HL-60 (cell line): ENCODE measurements around the gene SLC6A6.
"Not testable (repeated sequence)": the region's sequence is repeated elsewhere in the genome, so short reads cannot be mapped to it uniquely, and the experiment has no call there.

Source experiments
- GABPA ChIP-seq: IDR thresholded peaks from 2 replicates; pipeline ENCODE4 v1.6.1; 2012; ENCODE audit warnings: low read depth
- POLR2AphosphoS5 ChIP-seq: IDR thresholded peaks from 2 replicates; pipeline ENCODE4 v1.6.1; 2012; ENCODE audit warnings: low read depth
- SPI1 ChIP-seq: IDR thresholded peaks from 2 replicates; pipeline ENCODE4 v1.6.1; 2012; ENCODE audit warnings: low read depth, mild to moderate bottlenecking, borderline replicate concordance
- TF ChIP-seq, protein P1 (sequence below): IDR thresholded peaks from one replicate; pipeline ENCODE4 v1.5.1; 2011; ENCODE audit warnings: low read length, control low read depth, inconsistent platforms; ENCODE audit not compliant: insufficient read depth
- TF ChIP-seq, protein P2 (sequence below): IDR thresholded peaks from 2 replicates; pipeline ENCODE4 v1.6.1; 2012; ENCODE audit warnings: low read depth; ENCODE audit not compliant: insufficient replicate concordance

DNA sequence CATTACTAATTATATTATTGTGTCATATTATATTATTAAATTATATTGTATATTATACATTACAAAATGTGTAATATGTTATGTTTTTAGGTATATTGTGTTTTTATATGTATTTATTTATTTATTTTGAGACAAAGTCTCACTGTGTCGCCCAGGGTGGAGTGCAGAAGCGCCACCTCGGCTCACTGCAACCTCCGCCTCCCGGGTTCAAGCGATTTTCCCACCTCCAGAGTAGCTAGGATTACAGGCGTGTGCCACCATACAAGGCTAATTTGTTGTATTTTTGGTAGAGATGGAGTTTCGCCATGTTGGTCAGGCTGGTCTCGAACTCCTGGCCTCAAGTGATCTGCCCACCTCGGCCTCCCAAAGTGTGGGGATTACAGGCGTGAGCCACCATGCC lies 113.1 kb downstream of the SLC6A6 start:
- not testable (repeated sequence) for TF ChIP-seq SPI1, POLR2AphosphoS5, GABPA
- TF ChIP-seq, protein P1, sequence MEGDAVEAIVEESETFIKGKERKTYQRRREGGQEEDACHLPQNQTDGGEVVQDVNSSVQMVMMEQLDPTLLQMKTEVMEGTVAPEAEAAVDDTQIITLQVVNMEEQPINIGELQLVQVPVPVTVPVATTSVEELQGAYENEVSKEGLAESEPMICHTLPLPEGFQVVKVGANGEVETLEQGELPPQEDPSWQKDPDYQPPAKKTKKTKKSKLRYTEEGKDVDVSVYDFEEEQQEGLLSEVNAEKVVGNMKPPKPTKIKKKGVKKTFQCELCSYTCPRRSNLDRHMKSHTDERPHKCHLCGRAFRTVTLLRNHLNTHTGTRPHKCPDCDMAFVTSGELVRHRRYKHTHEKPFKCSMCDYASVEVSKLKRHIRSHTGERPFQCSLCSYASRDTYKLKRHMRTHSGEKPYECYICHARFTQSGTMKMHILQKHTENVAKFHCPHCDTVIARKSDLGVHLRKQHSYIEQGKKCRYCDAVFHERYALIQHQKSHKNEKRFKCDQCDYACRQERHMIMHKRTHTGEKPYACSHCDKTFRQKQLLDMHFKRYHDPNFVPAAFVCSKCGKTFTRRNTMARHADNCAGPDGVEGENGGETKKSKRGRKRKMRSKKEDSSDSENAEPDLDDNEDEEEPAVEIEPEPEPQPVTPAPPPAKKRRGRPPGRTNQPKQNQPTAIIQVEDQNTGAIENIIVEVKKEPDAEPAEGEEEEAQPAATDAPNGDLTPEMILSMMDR: not testable (repeated sequence)
- TF ChIP-seq, protein P2, sequence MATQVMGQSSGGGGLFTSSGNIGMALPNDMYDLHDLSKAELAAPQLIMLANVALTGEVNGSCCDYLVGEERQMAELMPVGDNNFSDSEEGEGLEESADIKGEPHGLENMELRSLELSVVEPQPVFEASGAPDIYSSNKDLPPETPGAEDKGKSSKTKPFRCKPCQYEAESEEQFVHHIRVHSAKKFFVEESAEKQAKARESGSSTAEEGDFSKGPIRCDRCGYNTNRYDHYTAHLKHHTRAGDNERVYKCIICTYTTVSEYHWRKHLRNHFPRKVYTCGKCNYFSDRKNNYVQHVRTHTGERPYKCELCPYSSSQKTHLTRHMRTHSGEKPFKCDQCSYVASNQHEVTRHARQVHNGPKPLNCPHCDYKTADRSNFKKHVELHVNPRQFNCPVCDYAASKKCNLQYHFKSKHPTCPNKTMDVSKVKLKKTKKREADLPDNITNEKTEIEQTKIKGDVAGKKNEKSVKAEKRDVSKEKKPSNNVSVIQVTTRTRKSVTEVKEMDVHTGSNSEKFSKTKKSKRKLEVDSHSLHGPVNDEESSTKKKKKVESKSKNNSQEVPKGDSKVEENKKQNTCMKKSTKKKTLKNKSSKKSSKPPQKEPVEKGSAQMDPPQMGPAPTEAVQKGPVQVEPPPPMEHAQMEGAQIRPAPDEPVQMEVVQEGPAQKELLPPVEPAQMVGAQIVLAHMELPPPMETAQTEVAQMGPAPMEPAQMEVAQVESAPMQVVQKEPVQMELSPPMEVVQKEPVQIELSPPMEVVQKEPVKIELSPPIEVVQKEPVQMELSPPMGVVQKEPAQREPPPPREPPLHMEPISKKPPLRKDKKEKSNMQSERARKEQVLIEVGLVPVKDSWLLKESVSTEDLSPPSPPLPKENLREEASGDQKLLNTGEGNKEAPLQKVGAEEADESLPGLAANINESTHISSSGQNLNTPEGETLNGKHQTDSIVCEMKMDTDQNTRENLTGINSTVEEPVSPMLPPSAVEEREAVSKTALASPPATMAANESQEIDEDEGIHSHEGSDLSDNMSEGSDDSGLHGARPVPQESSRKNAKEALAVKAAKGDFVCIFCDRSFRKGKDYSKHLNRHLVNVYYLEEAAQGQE: not testable (repeated sequence)
